GM11168 (cell line): ENCODE results near the gene COL20A1.
"Not testable (repeated sequence)": the region's sequence is repeated elsewhere in the genome, so short reads cannot be mapped to it uniquely, and the experiment has no call there.

ENCODE experiments used
- in situ Hi-C: fragments of 300-500 bp; cut with MboI; formaldehyde crosslinking; loops from one replicate; pipeline ENCODE4 v1.12.0; 2022; ENCODE audit warnings: low sequenced_read_pairs; ENCODE audit not compliant: unreplicated experiment

Gene COL20A1

GRCh38 chr20:63305933-63306672, 13.1 kb downstream of the COL20A1 start:
- in situ Hi-C loops = not testable (repeated sequence)

- in situ Hi-C loops = no loop called here
These were observed 13.9 kb downstream of the COL20A1 start for GRCh38 chr20:63306673-63307537.

GRCh38 chr20:63307538-63308217, 14.7 kb downstream of the COL20A1 start:
- in situ Hi-C loops = no loop called here

GRCh38 chr20:63308218-63308911, 15.4 kb downstream of the COL20A1 start:
- in situ Hi-C loops = no loop called here

- in situ Hi-C loops = no loop called here
These were observed 16.5 kb downstream of the COL20A1 start for GRCh38 chr20:63309261-63310071.

GRCh38 chr20:63310265-63310991, 17.4 kb downstream of the COL20A1 start:
- in situ Hi-C loops = no loop called here

GRCh38 chr20:63311186-63311832, 18.3 kb downstream of the COL20A1 start:
- in situ Hi-C loops = no loop called here

- in situ Hi-C loops = no loop called here
These were observed 18.9 kb downstream of the COL20A1 start for GRCh38 chr20:63311833-63312243.

- in situ Hi-C loops = no loop called here
These were observed 19.3 kb downstream of the COL20A1 start for GRCh38 chr20:63312273-63312672.

- in situ Hi-C loops = no loop called here
These were observed 19.8 kb downstream of the COL20A1 start for GRCh38 chr20:63312690-63313348.

GRCh38 chr20:63313349-63314014, 20.5 kb downstream of the COL20A1 start:
- in situ Hi-C loops = no loop called here

GRCh38 chr20:63314015-63314471, 21.1 kb downstream of the COL20A1 start:
- in situ Hi-C loops = no loop called here

GRCh38 chr20:63314566-63315239, 21.7 kb downstream of the COL20A1 start:
- in situ Hi-C loops = no loop called here

GRCh38 chr20:63315240-63315689, 22.3 kb downstream of the COL20A1 start:
- in situ Hi-C loops = no loop called here

GRCh38 chr20:63315731-63316491, 22.9 kb downstream of the COL20A1 start:
- in situ Hi-C loops = no loop called here

- in situ Hi-C loops = no loop called here
These were observed 23.5 kb downstream of the COL20A1 start for GRCh38 chr20:63316502-63316921.
